HepG2 (cell line): ENCODE results near the gene ZNF282. TPM values are rescaled to one million over a fixed set of nuclear protein-coding genes. Genes with fewer than 3 reads are reported as not detected.

Experiments used
- BRD4 ChIP-seq: sonication (generic); formaldehyde crosslinking; IDR thresholded peaks from 2 replicates; pipeline ENCODE4 v1.4.0; 2020; ENCODE audit warnings: missing genetic modification reagents
- CBFB ChIP-seq: sonication (generic); formaldehyde crosslinking; IDR thresholded peaks from 2 replicates; pipeline ENCODE4 v1.4.0; 2020; ENCODE audit warnings: missing genetic modification reagents
- EED ChIP-seq: sonication (generic); formaldehyde crosslinking; IDR thresholded peaks from 2 replicates; pipeline ENCODE4 v1.5.0; 2020; ENCODE audit warnings: mild to moderate bottlenecking, missing genetic modification reagents
- FOXC1 ChIP-seq: sonication (generic); formaldehyde crosslinking; IDR thresholded peaks from 2 replicates; pipeline ENCODE4 v1.8.0; 2022; ENCODE audit warnings: mild to moderate bottlenecking, missing genetic modification reagents, borderline replicate concordance
- HNF4A ChIP-seq: sonication (generic); formaldehyde crosslinking; IDR thresholded peaks from 2 replicates; pipeline ENCODE4 v1.4.0; 2020; ENCODE audit warnings: missing genetic modification reagents
- HNRNPL ChIP-seq: fragments of 200-400 bp; formaldehyde crosslinking; IDR thresholded peaks from 2 replicates; pipeline ENCODE4 v1.6.1; 2017; ENCODE audit warnings: mild to moderate bottlenecking, low read depth, low read length
- HOXA7 ChIP-seq: sonication (generic); formaldehyde crosslinking; IDR thresholded peaks from 2 replicates; pipeline ENCODE4 v1.8.1; 2022; ENCODE audit warnings: mild to moderate bottlenecking, missing genetic modification reagents, moderate library complexity
- NFAT5 ChIP-seq: sonication (generic); formaldehyde crosslinking; IDR thresholded peaks from 2 replicates; pipeline ENCODE4 v1.4.0; 2020; ENCODE audit warnings: missing genetic modification reagents
- NONO ChIP-seq, 2 experiments: fragments of 450-650 bp in 1 of 2; sonication (generic) in 1 of 2; formaldehyde crosslinking in 1 of 2; IDR thresholded peaks in 1 of 2; conservative IDR thresholded peaks in 1 of 2; 2 replicates each; pipeline versions ENCODE4 v1.6.1 to v1.8.0; 2017 to 2022; ENCODE audit warnings: mild to moderate bottlenecking in 1 of 2, missing genetic modification reagents in 1 of 2, moderate library complexity in 1 of 2
- SNRNP70 ChIP-seq: fragments of 200-400 bp; formaldehyde crosslinking; IDR thresholded peaks from 2 replicates; pipeline ENCODE4 v1.6.1; 2017; ENCODE audit warnings: mild to moderate bottlenecking, low read depth, low read length, moderate library complexity
- TBX2 ChIP-seq: sonication (generic); formaldehyde crosslinking; IDR thresholded peaks from 2 replicates; pipeline ENCODE4 v1.5.0; 2020; ENCODE audit warnings: missing genetic modification reagents, mild to moderate bottlenecking, borderline replicate concordance
- ZBTB20 ChIP-seq: sonication (generic); formaldehyde crosslinking; IDR thresholded peaks from 2 replicates; pipeline ENCODE4 v1.8.1; 2023; ENCODE audit warnings: missing genetic modification reagents, low read depth, mild to moderate bottlenecking, borderline replicate concordance
- ZC3H4 ChIP-seq: sonication (generic); formaldehyde crosslinking; IDR thresholded peaks from 2 replicates; pipeline ENCODE4 v1.4.0; 2020; ENCODE audit warnings: missing genetic modification reagents, borderline replicate concordance
- ZFP37 ChIP-seq: sonication (generic); formaldehyde crosslinking; IDR thresholded peaks from 2 replicates; pipeline ENCODE4 v1.4.0; 2020; ENCODE audit warnings: missing genetic modification reagents, borderline replicate concordance
- ZFY ChIP-seq: sonication (generic); formaldehyde crosslinking; IDR thresholded peaks from 2 replicates; pipeline ENCODE4 v1.4.0; 2020; ENCODE audit warnings: missing genetic modification reagents
- ZNF12 ChIP-seq: sonication (generic); formaldehyde crosslinking; IDR thresholded peaks from 2 replicates; pipeline ENCODE4 v1.5.0; 2020; ENCODE audit warnings: missing genetic modification reagents
- ZNF232 ChIP-seq: sonication (generic); formaldehyde crosslinking; IDR thresholded peaks from 2 replicates; pipeline ENCODE4 v1.4.0; 2020; ENCODE audit warnings: missing genetic modification reagents, borderline replicate concordance
- ZNF446 ChIP-seq: sonication (generic); formaldehyde crosslinking; IDR thresholded peaks from 2 replicates; pipeline ENCODE4 v1.5.0; 2020; ENCODE audit warnings: mild to moderate bottlenecking, missing genetic modification reagents
- ZNF572 ChIP-seq: sonication (generic); formaldehyde crosslinking; IDR thresholded peaks from 2 replicates; pipeline ENCODE4 v1.5.1; 2020; ENCODE audit warnings: mild to moderate bottlenecking, missing genetic modification reagents
- ZNF83 ChIP-seq: sonication (generic); formaldehyde crosslinking; IDR thresholded peaks from 2 replicates; pipeline ENCODE4 v1.4.0; 2020; ENCODE audit warnings: missing genetic modification reagents, mild to moderate bottlenecking, borderline replicate concordance
- polyA plus RNA-seq, 8 experiments: library from polyadenylated mRNA; depleted of rRNA in 3 of 8; stranded (reverse) in 7 of 8; unstranded in 1 of 8; fragments of >200 nt; fragmentation: Illumina TruSeq in 4 of 8; extraction: Trizol in 4 of 8; gene quantifications; 2 replicates each; pipeline versions ENCODE4 v1.2.1 to v1.2.3, GENCODE V29; 2011 to 2016; ENCODE audit warnings: low read depth in 4 of 8, missing spikeins in 1 of 8, mixed read lengths in 1 of 8; ENCODE audit not compliant: insufficient read depth in 1 of 8
- total RNA-seq, 5 experiments: library from RNA; depleted of rRNA; stranded (reverse); fragments of >200 nt; fragmentation: Illumina TruSeq; extraction: Trizol; gene quantifications; 2 replicates each; pipeline ENCODE4 v1.2.3, GENCODE V29; 2016; ENCODE audit warnings: low read depth in 1 of 5
- TF ChIP-seq, protein P1 (sequence below): sonication (generic); formaldehyde crosslinking; IDR thresholded peaks from 2 replicates; pipeline ENCODE4 v1.5.1; 2020; ENCODE audit warnings: missing genetic modification reagents, mild to moderate bottlenecking, borderline replicate concordance
- TF ChIP-seq, protein P2 (sequence below): sonication (generic); formaldehyde crosslinking; IDR thresholded peaks from 2 replicates; pipeline ENCODE4 v1.4.0; 2020; ENCODE audit warnings: missing genetic modification reagents

ZNF282 gene
- total and polyA plus RNA-seq, 2 of the 13 experiments (the other 11 are each of a cell fraction or from before 2014, with no cell fraction given): 9.1 to 20.9 TPM

- TF ChIP-seq NFAT5 (CRISPR knock-in tag) (peak; percentile 43; the same call in 1 of the 2 replicates), ZNF83 (CRISPR knock-in tag) (no peak), ZBTB20 (no peak), HNRNPL (no peak), ZNF12 (CRISPR knock-in tag) (no peak), TBX2 (CRISPR knock-in tag) (no peak), ZNF232 (CRISPR knock-in tag) (no peak), HOXA7 (CRISPR knock-in tag) (no peak), EED (CRISPR knock-in tag) (no peak), ZFP37 (CRISPR knock-in tag) (no peak), ZNF572 (CRISPR knock-in tag) (no peak), HNF4A (CRISPR knock-in tag) (no peak), ZNF446 (CRISPR knock-in tag) (no peak; the same call in 1 of the 2 replicates), ZFY (CRISPR knock-in tag) (peak; percentile 97), CBFB (CRISPR knock-in tag) (peak; percentile 68), FOXC1 (CRISPR knock-in tag) (no peak), NONO (IDR thresholded peaks at IDR 0.05) (no peak), NONO (CRISPR knock-in tag; conservative IDR thresholded peaks at IDR 0.05) (peak; percentile 60), ZC3H4 (no peak; the same call in 1 of the 2 replicates), BRD4 (CRISPR knock-in tag) (peak; percentile 79), SNRNP70 (no peak)
- TF ChIP-seq, protein P1, sequence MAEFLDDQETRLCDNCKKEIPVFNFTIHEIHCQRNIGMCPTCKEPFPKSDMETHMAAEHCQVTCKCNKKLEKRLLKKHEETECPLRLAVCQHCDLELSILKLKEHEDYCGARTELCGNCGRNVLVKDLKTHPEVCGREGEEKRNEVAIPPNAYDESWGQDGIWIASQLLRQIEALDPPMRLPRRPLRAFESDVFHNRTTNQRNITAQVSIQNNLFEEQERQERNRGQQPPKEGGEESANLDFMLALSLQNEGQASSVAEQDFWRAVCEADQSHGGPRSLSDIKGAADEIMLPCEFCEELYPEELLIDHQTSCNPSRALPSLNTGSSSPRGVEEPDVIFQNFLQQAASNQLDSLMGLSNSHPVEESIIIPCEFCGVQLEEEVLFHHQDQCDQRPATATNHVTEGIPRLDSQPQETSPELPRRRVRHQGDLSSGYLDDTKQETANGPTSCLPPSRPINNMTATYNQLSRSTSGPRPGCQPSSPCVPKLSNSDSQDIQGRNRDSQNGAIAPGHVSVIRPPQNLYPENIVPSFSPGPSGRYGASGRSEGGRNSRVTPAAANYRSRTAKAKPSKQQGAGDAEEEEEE (CRISPR knock-in tag): no peak
- TF ChIP-seq, protein P2, sequence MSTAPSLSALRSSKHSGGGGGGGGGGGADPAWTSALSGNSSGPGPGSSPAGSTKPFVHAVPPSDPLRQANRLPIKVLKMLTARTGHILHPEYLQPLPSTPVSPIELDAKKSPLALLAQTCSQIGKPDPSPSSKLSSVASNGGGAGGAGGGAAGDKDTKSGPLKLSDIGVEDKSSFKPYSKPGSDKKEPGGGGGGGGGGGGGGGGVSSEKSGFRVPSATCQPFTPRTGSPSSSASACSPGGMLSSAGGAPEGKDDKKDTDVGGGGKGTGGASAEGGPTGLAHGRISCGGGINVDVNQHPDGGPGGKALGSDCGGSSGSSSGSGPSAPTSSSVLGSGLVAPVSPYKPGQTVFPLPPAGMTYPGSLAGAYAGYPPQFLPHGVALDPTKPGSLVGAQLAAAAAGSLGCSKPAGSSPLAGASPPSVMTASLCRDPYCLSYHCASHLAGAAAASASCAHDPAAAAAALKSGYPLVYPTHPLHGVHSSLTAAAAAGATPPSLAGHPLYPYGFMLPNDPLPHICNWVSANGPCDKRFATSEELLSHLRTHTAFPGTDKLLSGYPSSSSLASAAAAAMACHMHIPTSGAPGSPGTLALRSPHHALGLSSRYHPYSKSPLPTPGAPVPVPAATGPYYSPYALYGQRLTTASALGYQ (CRISPR knock-in tag): no peak; the same call in 1 of the 2 replicates
Observed at GRCh38 chr7:149147072-149147751, 48.1 kb upstream of the ZNF282 start, which contains the start of gene ZNF398 (continued).
